ENCODE results near the gene FHOD3.

Gene FHOD3

DNA sequence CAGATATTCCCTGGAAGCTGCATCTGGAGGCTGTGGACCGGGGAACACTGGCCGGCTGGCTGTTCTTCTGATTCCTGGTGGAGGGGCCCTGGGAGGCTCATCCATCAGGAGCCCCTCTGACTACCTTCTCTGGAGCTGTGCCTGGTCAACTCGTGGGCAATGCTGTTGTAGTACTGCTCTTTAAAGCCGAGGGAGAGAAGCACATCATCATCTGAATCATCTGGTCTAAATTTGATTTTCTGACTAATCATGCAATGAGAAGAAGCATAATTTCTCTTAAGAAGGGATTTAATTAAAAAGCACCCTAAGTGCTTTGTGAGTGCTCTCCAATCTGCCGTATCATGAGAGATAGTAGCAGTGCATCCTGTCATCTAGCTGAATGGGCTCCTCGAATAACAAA lies 229.5 kb downstream of the FHOD3 start:
- no peak overlapping the region for H3K4me3 ChIP-seq (ENCODE audit: low read depth, low read length)
- no peak for TF ChIP-seq CTCF (IDR thresholded peaks at IDR 0.05; ENCODE audit: borderline replicate concordance, insufficient read depth, low read depth, low read length)

DNA sequence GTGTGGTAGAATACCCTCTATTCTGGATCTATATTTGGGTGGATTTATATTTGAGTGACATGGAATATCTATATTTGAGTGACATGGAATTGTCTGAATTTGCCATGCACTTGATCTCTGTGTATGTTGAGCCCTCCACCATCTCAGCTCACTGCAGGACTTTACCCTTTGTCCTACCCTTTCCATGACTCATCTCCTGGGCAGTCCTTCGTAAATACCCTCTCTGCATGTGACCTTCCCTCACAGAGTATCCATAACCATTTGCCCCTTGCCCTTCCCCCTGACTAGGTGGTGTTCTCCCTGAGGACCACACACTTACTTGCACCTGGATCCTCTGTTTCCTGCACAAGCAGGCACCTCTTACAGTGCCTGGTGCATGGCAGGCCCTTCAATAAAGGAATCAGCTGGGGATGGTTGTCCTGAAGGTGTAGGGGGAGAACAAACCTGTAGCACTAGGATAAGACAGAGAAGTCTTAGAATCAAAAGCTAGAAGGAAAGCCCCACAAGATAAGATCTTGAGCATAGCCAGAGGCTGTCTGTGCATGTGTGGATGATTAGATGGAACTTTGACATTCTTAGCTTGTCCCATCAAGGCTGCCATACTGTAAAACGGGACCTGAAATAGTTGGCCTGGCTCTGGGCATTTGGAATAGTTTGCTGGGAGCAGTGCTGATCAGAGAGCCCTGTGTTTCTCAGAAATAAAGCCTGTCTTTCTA lies 230.4 kb downstream of the FHOD3 start:
- H3K4me3 ChIP-seq (ENCODE audit: low read depth, low read length) = no peak overlapping the region
- no peak for TF ChIP-seq CTCF (IDR thresholded peaks at IDR 0.05; ENCODE audit: borderline replicate concordance, insufficient read depth, low read depth, low read length)

DNA sequence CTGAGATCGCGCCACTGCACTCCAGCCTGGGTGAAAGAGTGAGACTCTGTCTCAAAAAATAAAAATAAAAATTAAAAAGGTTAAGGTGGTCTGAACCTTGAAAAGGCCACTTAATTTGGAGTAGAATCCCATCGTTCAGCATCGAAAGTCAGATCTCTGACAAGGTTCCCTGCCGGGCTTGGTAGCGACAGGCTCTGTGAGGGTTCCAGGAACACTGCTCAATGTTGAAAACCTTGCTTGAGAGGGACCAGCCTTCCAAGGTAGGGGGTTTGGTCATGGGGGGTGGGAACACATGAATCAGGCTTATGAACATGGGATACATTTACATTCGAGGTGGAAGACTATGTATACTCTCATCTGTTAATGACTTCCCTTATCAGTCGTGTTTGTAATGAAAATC lies 232.2 kb downstream of the FHOD3 start:
- H3K4me3 ChIP-seq (ENCODE audit: low read depth, low read length) = no peak overlapping the region
- no peak for TF ChIP-seq CTCF (IDR thresholded peaks at IDR 0.05; ENCODE audit: borderline replicate concordance, insufficient read depth, low read depth, low read length)

DNA sequence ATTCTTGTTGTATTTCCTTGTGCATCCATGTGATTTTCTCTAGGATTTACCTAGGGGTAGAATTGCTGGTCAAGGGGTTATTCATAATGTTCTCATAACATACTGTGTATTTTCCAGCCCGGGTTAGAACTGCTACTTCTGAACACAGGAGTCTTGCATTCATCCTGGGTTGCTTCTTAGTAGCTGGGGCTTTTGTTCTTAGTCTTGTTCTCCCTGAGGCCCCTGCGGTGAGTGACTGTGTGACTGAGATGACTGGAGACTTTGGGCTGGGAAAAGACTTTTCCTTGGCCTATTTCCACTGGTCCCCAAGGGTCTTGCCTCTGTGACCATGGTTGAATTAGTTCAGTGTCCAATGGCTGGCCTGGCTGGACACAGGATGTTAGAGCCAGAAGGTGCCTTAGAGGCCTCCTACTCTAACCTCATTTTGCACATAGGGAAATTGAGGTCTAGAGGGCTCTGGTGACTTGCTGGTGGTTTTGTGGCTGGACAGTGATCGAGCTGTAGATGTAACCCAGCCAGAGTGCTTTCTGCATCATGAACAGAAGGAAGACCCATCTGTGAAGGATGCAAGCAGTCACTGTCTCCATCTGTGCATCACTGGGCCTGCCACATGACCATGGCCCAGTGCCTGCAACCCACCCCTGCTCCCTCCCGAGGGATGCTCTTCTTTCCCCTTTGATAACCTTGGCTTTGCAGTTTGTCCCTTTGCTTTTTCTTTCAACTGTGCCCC lies 233.3 kb downstream of the FHOD3 start:
- no peak overlapping the region for H3K4me3 ChIP-seq (ENCODE audit: low read depth, low read length)
- TF ChIP-seq CTCF (IDR thresholded peaks at IDR 0.05; ENCODE audit: borderline replicate concordance, insufficient read depth, low read depth, low read length) = no peak

DNA sequence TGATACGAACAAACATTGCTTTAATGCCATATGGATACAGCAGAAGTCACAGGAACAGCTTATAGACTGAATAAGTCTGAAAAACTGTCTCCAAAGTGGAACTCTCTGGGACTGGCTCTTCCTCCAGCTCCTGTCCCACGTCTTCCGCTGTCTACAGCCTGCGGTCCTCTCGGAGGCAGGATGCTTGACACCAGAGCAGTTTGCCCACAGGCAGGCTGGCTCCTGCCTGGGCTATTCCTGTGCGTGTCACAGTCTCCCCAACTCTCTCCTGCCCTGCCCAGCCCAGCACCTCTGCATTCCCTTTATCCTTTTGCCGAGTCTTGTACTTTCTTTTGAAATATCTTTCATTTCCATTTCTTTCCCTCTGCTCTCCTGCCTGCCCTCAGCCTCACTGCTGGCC lies 234.1 kb downstream of the FHOD3 start:
- no peak overlapping the region for H3K4me3 ChIP-seq (ENCODE audit: low read depth, low read length)
- TF ChIP-seq CTCF (IDR thresholded peaks at IDR 0.05; ENCODE audit: borderline replicate concordance, insufficient read depth, low read depth, low read length) = no peak

DNA sequence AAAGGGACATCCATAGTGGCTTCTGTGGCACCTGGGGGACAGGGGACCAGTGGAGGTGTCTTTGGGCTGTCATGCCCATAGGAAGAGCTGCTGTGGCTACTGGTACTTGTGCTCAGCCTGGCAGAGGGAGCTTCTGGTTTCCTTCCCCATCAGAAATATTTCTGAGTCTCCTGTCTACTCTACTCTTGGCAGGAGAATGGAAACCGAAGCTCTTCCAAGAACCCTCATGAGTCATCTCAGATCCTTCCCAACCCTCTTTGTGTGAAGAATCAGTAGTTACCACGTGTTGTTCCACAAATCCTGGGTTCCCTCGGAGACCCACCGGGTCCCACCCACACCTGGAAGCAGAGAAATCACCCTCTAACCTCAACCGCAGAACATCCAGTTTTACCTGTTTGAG lies 234.9 kb downstream of the FHOD3 start:
- H3K4me3 ChIP-seq (ENCODE audit: low read depth, low read length) = no peak overlapping the region
- TF ChIP-seq CTCF (IDR thresholded peaks at IDR 0.05; ENCODE audit: borderline replicate concordance, insufficient read depth, low read depth, low read length) = no peak

DNA sequence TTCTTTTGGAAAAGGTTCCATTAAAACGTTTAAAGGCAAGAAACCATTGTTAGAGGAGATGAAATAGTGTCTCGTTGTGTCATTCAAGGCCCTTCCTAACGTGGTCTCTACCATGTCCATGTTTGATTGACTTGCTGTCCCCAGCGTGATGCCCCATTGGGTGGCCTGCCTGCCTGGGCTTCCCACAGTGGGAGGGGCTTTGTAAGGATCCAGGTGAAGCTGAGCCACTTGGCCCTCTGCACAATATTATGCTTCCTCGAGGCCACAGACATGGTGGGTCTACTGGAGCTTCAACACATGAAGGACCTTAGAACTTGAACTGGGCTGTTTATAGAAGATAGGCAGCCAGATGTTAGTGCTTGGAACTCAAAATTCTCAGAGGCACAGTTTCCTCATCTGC lies 235.3 kb downstream of the FHOD3 start:
- no peak overlapping the region for H3K4me3 ChIP-seq (ENCODE audit: low read depth, low read length)
- no peak for TF ChIP-seq CTCF (IDR thresholded peaks at IDR 0.05; ENCODE audit: borderline replicate concordance, insufficient read depth, low read depth, low read length)

Data from GM12875 (cell line).